ENCODE data around the gene CA14. TPM values are rescaled to one million over a fixed set of nuclear protein-coding genes. Genes with fewer than 3 reads are reported as not detected.
"Not testable (repeated sequence)": the region's sequence is repeated elsewhere in the genome, so short reads cannot be mapped to it uniquely, and the experiment has no call there.

CA14 gene
- total RNA-seq, 4 donors from 2014 or later, result 0.33 to 1.0 (median 0.42) TPM; not detected in 1

- no peak overlapping the region for H3K27ac ChIP-seq (replicated peaks in 1 of 4)
- H3K4me3 ChIP-seq, result no peak overlapping the region
- H3K9me3 ChIP-seq, result no peaks in the 10 kb centered on the region
- DNase-seq (ENCODE audit: extremely low spot score), result no peak
- 100% methylated on average over 1 of the region's 1 CpG for WGBS
- H3K27me3 ChIP-seq, result no peaks in the 10 kb centered on the region
- intact Hi-C loops (cut with DNase I), result no loop called here
- H3K4me1 ChIP-seq, result no peaks in the 10 kb centered on the region
- TF ChIP-seq POLR2A (IDR thresholded peaks at IDR 0.05; ENCODE audit: low read depth) (no peak), CTCF (IDR thresholded peaks at IDR 0.05) (no peak), POLR2AphosphoS5 (IDR thresholded peaks at IDR 0.05) (no peak), EP300 (IDR thresholded peaks at IDR 0.05) (no peak)
- H3K36me3 ChIP-seq, result peaks cover 6 to 85% (median 63%) of the 10 kb centered on the region in 4 donors
Measured at GRCh38 chr1:150225546-150225945, 32.0 kb upstream of the CA14 start.

GRCh38 chr1:150226486-150226885 is 31.1 kb upstream of the CA14 start:
- no peak for TF ChIP-seq POLR2AphosphoS5 (IDR thresholded peaks at IDR 0.05)
- TF ChIP-seq POLR2A (IDR thresholded peaks at IDR 0.05; ENCODE audit: low read depth), result no peak
- no peak for TF ChIP-seq CTCF (IDR thresholded peaks at IDR 0.05)
- no peak for TF ChIP-seq EP300 (IDR thresholded peaks at IDR 0.05)
- DNase-seq (ENCODE audit: extremely low spot score), result no peak
- no peaks in the 10 kb centered on the region for H3K27me3 ChIP-seq
- WGBS, result 91% methylated on average over 2 of the region's 2 CpGs
- no peaks in the 10 kb centered on the region for H3K4me1 ChIP-seq
- intact Hi-C loops (cut with DNase I), result no loop called here
- H3K27ac ChIP-seq (replicated peaks in 1 of 4), result no peak overlapping the region
- no peak overlapping the region for H3K4me3 ChIP-seq
- H3K36me3 ChIP-seq, result peaks cover 6 to 88% (median 60%) of the 10 kb centered on the region in 4 donors
- no peaks in the 10 kb centered on the region for H3K9me3 ChIP-seq

- no peak for TF ChIP-seq POLR2A (IDR thresholded peaks at IDR 0.05; ENCODE audit: low read depth)
- no peak for TF ChIP-seq CTCF (IDR thresholded peaks at IDR 0.05)
- no peak for TF ChIP-seq EP300 (IDR thresholded peaks at IDR 0.05)
- no peak for TF ChIP-seq POLR2AphosphoS5 (IDR thresholded peaks at IDR 0.05)
- no peaks in the 10 kb centered on the region for H3K4me1 ChIP-seq
- H3K4me3 ChIP-seq, result no peak overlapping the region
- peak; percentile 26 for DNase-seq (ENCODE audit: extremely low spot score)
- H3K27ac ChIP-seq (replicated peaks in 1 of 4), result no peak overlapping the region
- H3K27me3 ChIP-seq, result no peaks in the 10 kb centered on the region
- intact Hi-C loops (cut with DNase I), result no loop called here
- H3K9me3 ChIP-seq, result no peaks in the 10 kb centered on the region
- peaks cover 6 to 82% (median 55%) of the 10 kb centered on the region in 4 donors for H3K36me3 ChIP-seq
Measured at GRCh38 chr1:150227228-150227627, 30.3 kb upstream of the CA14 start.

DNA sequence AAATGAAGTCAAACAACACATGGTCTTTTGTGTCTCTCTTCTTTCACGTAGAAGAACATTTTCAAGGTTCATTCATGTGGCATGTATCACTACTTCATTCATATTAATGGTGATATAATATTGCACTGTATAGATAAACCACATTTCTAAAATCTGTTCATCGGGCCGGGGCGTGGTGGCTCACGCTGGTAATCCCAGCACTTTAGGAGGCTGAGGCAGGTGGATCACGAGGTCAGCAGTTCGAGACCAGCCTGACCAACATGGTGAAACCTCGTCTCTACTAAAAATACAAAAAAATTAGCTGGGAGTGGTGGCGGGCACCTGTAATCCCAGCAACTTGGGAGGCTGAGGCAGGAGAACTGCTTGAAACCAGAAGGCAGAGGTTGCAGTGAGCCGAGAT is 29.3 kb upstream of the CA14 start:
- H3K4me3 ChIP-seq; intact Hi-C loops (cut with DNase I); H3K27ac ChIP-seq (replicated peaks in 1 of 4); H3K9me3 ChIP-seq; H3K4me1 ChIP-seq; H3K27me3 ChIP-seq: not testable (repeated sequence)
- WGBS, result 94% methylated on average over 10 of the region's 10 CpGs
- DNase-seq (ENCODE audit: extremely low spot score), result peak; percentile 17
- H3K36me3 ChIP-seq, result peaks cover 6 to 72% (median 49%) of the 10 kb centered on the region in 4 donors

- H3K27me3 ChIP-seq; H3K9me3 ChIP-seq; intact Hi-C loops (cut with DNase I); H3K4me3 ChIP-seq: not testable (repeated sequence)
- peaks cover 0 to 26% (median 16%) of the 10 kb centered on the region in 4 donors for H3K36me3 ChIP-seq
- 89% methylated on average over 10 of the region's 10 CpGs for WGBS
- H3K27ac ChIP-seq (replicated peaks in 1 of 4), result peak overlapping the region; percentile 96 to 100 (median 99)
- H3K4me1 ChIP-seq, result peaks cover 4 to 18% (median 16%) of the 10 kb centered on the region in 4 donors
- peak; percentile 81 for DNase-seq (ENCODE audit: extremely low spot score)
Measured at GRCh38 chr1:150232921-150233320, 24.7 kb upstream of the CA14 start.

Data from esophagus muscularis mucosa (tissue), 4 donors.